ENCODE results near the gene ANKRD33B. TPM values are rescaled to one million over a fixed set of nuclear protein-coding genes. Genes with fewer than 3 reads are reported as not detected.
"Not testable (repeated sequence)": the region's sequence is repeated elsewhere in the genome, so short reads cannot be mapped to it uniquely, and the experiment has no call there.

Gene ANKRD33B
- total RNA-seq, 1 experiment from 2014 or later, result 0.75 TPM

- ChIA-PET POLR2A (ENCODE audit: low non-redundant PET) (no interaction called here), CTCF (interaction anchor here (1.1 kb wide), 1 partner anchor 177 kb away, joined by 3 read pairs; no protein-coding TSS in a partner anchor)
- H3K9me3 ChIP-seq (ENCODE audit: low read depth, low read length, poor library complexity, severe bottlenecking), result no peaks in the 10 kb centered on the region
- no peaks in the 10 kb centered on the region for H3K27me3 ChIP-seq (replicated peaks; ENCODE audit: insufficient read depth, low read depth, low read length, poor library complexity)
- no peak overlapping the region for H3K27ac ChIP-seq (ENCODE audit: low read depth, low read length, poor library complexity, severe bottlenecking)
- H3K4me3 ChIP-seq (ENCODE audit: low read depth, low read length, poor library complexity, severe bottlenecking), result no peak overlapping the region
- H3K4me1 ChIP-seq (ENCODE audit: insufficient read depth, low read length, poor library complexity, severe bottlenecking), result peaks cover 6% of the 10 kb centered on the region
- intact Hi-C loops (cut with micrococcal nuclease; ENCODE audit: unreplicated experiment), result no loop called here
- no peak for DNase-seq (ENCODE audit: low spot score)
- no TSS peak for BruUV-seq (replicated peaks)
- no peaks in the 10 kb centered on the region for H3K36me3 ChIP-seq (ENCODE audit: insufficient read depth, low read length, poor library complexity, severe bottlenecking)
- TF ChIP-seq, protein P1, sequence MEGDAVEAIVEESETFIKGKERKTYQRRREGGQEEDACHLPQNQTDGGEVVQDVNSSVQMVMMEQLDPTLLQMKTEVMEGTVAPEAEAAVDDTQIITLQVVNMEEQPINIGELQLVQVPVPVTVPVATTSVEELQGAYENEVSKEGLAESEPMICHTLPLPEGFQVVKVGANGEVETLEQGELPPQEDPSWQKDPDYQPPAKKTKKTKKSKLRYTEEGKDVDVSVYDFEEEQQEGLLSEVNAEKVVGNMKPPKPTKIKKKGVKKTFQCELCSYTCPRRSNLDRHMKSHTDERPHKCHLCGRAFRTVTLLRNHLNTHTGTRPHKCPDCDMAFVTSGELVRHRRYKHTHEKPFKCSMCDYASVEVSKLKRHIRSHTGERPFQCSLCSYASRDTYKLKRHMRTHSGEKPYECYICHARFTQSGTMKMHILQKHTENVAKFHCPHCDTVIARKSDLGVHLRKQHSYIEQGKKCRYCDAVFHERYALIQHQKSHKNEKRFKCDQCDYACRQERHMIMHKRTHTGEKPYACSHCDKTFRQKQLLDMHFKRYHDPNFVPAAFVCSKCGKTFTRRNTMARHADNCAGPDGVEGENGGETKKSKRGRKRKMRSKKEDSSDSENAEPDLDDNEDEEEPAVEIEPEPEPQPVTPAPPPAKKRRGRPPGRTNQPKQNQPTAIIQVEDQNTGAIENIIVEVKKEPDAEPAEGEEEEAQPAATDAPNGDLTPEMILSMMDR (conservative IDR thresholded peaks at IDR 0.05; ENCODE audit: low read depth, low read length), result no peak
- TF ChIP-seq EZH2 (IDR thresholded peaks at IDR 0.05; ENCODE audit: borderline replicate concordance, low read depth, low read length, poor library complexity, severe bottlenecking), result no peak
Observed at GRCh38 chr5:10630126-10630525, 66.3 kb downstream of the ANKRD33B start.

DNA sequence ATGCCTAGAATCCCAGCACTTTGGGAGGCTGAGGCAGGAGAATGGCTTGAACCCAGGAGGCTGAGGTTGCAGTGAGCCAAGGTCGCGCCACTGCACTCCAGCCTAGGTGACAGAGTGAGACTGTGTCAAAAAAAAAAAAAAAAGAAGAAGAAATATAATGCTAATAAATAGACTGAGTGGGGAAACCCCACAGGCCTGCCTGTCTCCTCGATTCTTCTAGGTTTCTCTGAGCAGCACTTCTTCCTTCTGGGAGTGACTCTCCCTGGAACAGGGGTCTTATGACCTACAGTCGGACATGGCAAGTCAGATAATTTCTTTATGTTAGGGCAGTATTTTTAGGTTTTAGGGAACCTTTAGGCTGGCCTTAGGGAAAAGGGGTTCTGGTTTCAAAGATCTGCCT lies 66.9 kb downstream of the ANKRD33B start:
- H3K36me3 ChIP-seq (ENCODE audit: insufficient read depth, low read length, poor library complexity, severe bottlenecking); POLR2A ChIA-PET (ENCODE audit: low non-redundant PET); BruUV-seq (replicated peaks); H3K27me3 ChIP-seq (replicated peaks; ENCODE audit: insufficient read depth, low read depth, low read length, poor library complexity); DNase-seq (ENCODE audit: low spot score); H3K4me3 ChIP-seq (ENCODE audit: low read depth, low read length, poor library complexity, severe bottlenecking); H3K4me1 ChIP-seq (ENCODE audit: insufficient read depth, low read length, poor library complexity, severe bottlenecking); intact Hi-C loops (cut with micrococcal nuclease; ENCODE audit: unreplicated experiment); CTCF ChIA-PET; H3K9me3 ChIP-seq (ENCODE audit: low read depth, low read length, poor library complexity, severe bottlenecking); H3K27ac ChIP-seq (ENCODE audit: low read depth, low read length, poor library complexity, severe bottlenecking): not testable (repeated sequence)

DNA sequence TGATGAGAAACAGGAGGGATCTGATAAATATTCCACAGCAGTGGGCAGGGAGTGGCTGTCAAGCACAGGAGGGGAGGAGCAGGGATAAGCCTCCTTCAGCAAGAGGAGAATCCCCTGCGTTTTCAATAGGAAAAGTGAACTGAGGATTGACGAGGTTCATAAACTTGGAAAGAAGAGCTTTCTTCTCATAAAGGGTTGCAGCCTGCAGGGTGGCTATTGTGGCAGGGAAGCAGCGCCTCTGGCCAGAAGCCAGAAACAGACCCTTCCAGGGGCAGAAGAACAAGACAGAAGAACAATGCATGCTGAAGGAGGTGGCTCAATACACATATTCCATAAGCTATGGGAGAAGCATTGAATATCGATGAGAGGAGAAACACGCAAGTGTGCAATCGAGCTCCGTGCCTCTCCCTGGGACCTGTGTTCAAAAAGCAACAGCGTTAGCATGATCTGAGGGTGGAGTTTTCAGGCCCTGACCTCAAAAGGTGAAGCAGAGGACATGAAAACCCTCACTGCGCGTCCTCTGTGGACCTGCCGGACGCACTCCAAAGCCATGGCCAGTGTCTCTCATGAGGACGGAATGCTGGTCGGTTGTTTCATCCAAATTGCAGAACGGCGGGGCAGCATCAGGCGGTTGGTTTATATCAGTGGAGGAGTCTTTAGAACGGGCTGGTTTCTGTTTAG lies 67.6 kb downstream of the ANKRD33B start:
- DNase-seq (ENCODE audit: low spot score), result no peak
- Histone ChIP-seq H3K9me3 (ENCODE audit: low read depth, low read length, poor library complexity, severe bottlenecking) (no peaks in the 10 kb centered on the region), H3K27ac (ENCODE audit: low read depth, low read length, poor library complexity, severe bottlenecking) (no peak overlapping the region), H3K4me3 (ENCODE audit: low read depth, low read length, poor library complexity, severe bottlenecking) (no peak overlapping the region), H3K4me1 (ENCODE audit: insufficient read depth, low read length, poor library complexity, severe bottlenecking) (peaks cover 6% of the 10 kb centered on the region), H3K36me3 (ENCODE audit: insufficient read depth, low read length, poor library complexity, severe bottlenecking) (no peaks in the 10 kb centered on the region), H3K27me3 (replicated peaks; ENCODE audit: insufficient read depth, low read depth, low read length, poor library complexity) (no peaks in the 10 kb centered on the region)
- POLR2A ChIA-PET (ENCODE audit: low non-redundant PET), result no interaction called here
- CTCF ChIA-PET, result interaction anchor here (0.5 kb wide), 1 partner anchor 72 kb away, joined by 3 read pairs; no protein-coding TSS in a partner anchor
- TF ChIP-seq, protein P1 (conservative IDR thresholded peaks at IDR 0.05; ENCODE audit: low read depth, low read length), result no peak
- TF ChIP-seq EZH2 (IDR thresholded peaks at IDR 0.05; ENCODE audit: borderline replicate concordance, low read depth, low read length, poor library complexity, severe bottlenecking), result no peak
- intact Hi-C loops (cut with micrococcal nuclease; ENCODE audit: unreplicated experiment), result no loop called here
- no TSS peak for BruUV-seq (replicated peaks)

Measured in A673 (cell line).